Stomach (tissue), 9 donors: ENCODE data around the gene PCGF3. TPM values are rescaled to one million over a fixed set of nuclear protein-coding genes. Genes with fewer than 3 reads are reported as not detected.

ENCODE experiments used
- DNase-seq, 2 donors: peaks; one replicate each; pipeline versions ENCODE4 v3.0.0 to v3.0.0-alpha.2; 2013 to 2019
- H3K27ac ChIP-seq, 5 donors: fragments of 200-600 bp in 4 of 5; sonication (generic) in 4 of 5; one replicate each; pipeline ENCODE4 v1.5.1; 2013 to 2019; ENCODE audit warnings: mild to moderate bottlenecking in 1 of 5, moderate library complexity in 1 of 5
- H3K27me3 ChIP-seq, 3 donors: fragments of 200-600 bp; sonication (generic); one replicate each; pipeline ENCODE4 v1.5.1; 2017 to 2019; ENCODE audit warnings: mixed run types in 1 of 3
- H3K36me3 ChIP-seq, 4 donors: fragments of 200-600 bp; sonication (generic); 1 replicate in 3 of 4; 2 replicates in 1 of 4; pipeline ENCODE4 v1.5.1; 2016 to 2019
- H3K4me1 ChIP-seq, 4 donors: fragments of 200-600 bp; sonication (generic); one replicate each; pipeline ENCODE4 v1.5.1; 2016 to 2019
- H3K4me3 ChIP-seq, 4 donors: fragments of 200-600 bp; sonication (generic) in 3 of 4; one replicate each; pipeline ENCODE4 v1.5.1; 2016 to 2019; ENCODE audit warnings: mild to moderate bottlenecking in 1 of 4
- H3K9me3 ChIP-seq, 4 donors: fragments of 200-600 bp; sonication (generic); one replicate each; pipeline ENCODE4 v1.5.1; 2016 to 2019
- CTCF ChIP-seq, 7 experiments: fragments of 450-650 bp in 4 of 7; fragments of 200-600 bp in 3 of 7; sonication (generic) in 3 of 7; IDR thresholded peaks; one replicate each; pipeline ENCODE4 v1.5.1; 2016 to 2019; ENCODE audit warnings: antibody characterized with exemption in 7 of 7, control low read depth in 2 of 7, mild to moderate bottlenecking in 1 of 7
- EP300 ChIP-seq: sonication (generic); formaldehyde crosslinking; IDR thresholded peaks from one replicate; pipeline ENCODE4 v1.6.1; 2017; ENCODE audit warnings: antibody characterized with exemption
- POLR2A ChIP-seq, 4 donors: fragments of 450-650 bp; IDR thresholded peaks; one replicate each; pipeline ENCODE4 v1.6.1; 2016; ENCODE audit warnings: antibody characterized with exemption in 4 of 4, control low read depth in 2 of 4, mild to moderate bottlenecking in 1 of 4, moderate library complexity in 1 of 4
- POLR2AphosphoS5 ChIP-seq, 3 donors: sonication (generic); formaldehyde crosslinking; IDR thresholded peaks; one replicate each; pipeline ENCODE4 v1.6.1; 2016; ENCODE audit warnings: antibody characterized with exemption in 3 of 3
- WGBS, 5 donors: extraction: QIAGEN DNeasy Blood & Tissue Kit in 3 of 5; methylation state at CpG; one replicate each; pipeline versions ENCODE4 v1.1.5 to v1.1.7; 2013 to 2018; 5-methylcytosine and 5-hydroxymethylcytosine counted together
- intact Hi-C: fragments of 100-400 bp; cut with DNase I; formaldehyde crosslinking; loops from one replicate; pipeline ENCODE4 v1.15.1; 2023; ENCODE audit warnings: low total_unique reads
- polyA plus RNA-seq, 3 donors: library from polyadenylated mRNA; stranded (reverse); fragments of 200-250 nt; gene quantifications; one replicate each; pipeline ENCODE4 v1.2.3, GENCODE V29; 2013
- total RNA-seq, 5 donors: library from RNA; depleted of rRNA; stranded (reverse); fragments of >200 nt; gene quantifications; one replicate each; pipeline versions ENCODE4 v1.1.0 to v1.2.3, GENCODE V29; 2014 to 2016
- donor health status: healthy with polysubstance abuse.
- donor health status: Bipolar disorder and iron deficiency.
- donor health status: healthy.

PCGF3 gene
- total and polyA plus RNA-seq, 8 donors: 24.7 to 140 (median 62.7) TPM

DNA sequence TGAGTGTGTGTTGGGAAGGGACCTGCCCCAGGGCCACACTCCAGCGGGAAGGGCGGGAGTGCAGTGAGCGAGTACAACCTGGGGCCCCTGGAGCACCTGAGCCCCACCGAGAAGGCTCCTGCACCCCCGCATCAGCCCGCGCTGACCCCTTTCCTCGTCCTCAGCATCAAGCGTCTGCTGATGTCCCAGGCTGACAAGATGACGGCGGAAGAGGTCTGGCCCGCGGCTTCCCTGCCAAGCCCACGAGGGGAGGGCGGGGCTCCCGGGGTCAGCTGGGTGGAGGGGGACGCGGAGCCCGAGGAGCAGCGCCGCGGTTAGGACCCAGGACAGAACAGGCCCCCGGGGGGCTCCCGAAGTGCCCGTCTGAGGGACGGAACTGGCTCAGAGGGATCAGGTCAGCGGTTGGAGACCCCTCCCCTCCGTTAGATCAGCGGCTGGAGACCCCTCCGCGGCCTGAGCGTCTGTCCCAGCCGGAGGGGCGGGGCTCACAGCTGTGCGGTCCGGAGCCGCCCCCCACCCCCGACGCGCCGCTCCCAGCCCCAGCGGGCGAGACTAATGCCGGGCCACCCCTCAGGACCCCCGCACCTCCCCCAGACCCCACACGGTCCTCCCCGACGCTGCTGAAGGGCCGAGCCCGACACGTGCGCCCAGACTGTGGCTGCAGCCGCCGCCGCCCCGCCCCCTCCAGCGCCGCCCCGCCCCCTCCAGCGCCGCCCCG lies 24.5 kb upstream of the PCGF3 start:
- Histone ChIP-seq H3K4me1 (peaks cover 13 to 64% (median 56%) of the 10 kb centered on the region in 4 donors), H3K4me3 (peak overlapping the region; percentile 42 to 74 (median 50)), H3K27me3 (peaks cover 0 to 36% (median 0%) of the 10 kb centered on the region in 3 donors), H3K36me3 (peaks cover 0 to 7% (median 6%) of the 10 kb centered on the region in 4 donors), H3K27ac (peak overlapping the region in 4 of 5 donors; percentile 10 to 70 (median 27)), H3K9me3 (no peaks in the 10 kb centered on the region)
- 6 to 38% (median 10%) methylated on average over 20 to 56 of the region's 62 CpGs; no CpG with 5 or more reads in 1 of the 5 donors for WGBS, 5 donors
- intact Hi-C loops: no loop called here
- peak; percentile 67 to 83 for DNase-seq
- no peak for TF ChIP-seq POLR2AphosphoS5 (IDR thresholded peaks at IDR 0.05)
- TF ChIP-seq CTCF (IDR thresholded peaks at IDR 0.05): no peak

- Histone ChIP-seq H3K9me3 (no peaks in the 10 kb centered on the region), H3K4me1 (peaks cover 17 to 63% (median 58%) of the 10 kb centered on the region in 4 donors), H3K27ac (peak overlapping the region in 1 of 5 donors; percentile 34), H3K36me3 (peaks cover 0 to 9% (median 8%) of the 10 kb centered on the region in 4 donors), H3K4me3 (peak overlapping the region; percentile 8 to 48 (median 24)), H3K27me3 (peaks cover 0 to 36% (median 0%) of the 10 kb centered on the region in 3 donors)
- intact Hi-C loops: no loop called here
- peak; percentile 86 for DNase-seq
- WGBS, 5 donors: 25 to 73% (median 67%) methylated on average over 26 to 58 of the region's 58 CpGs
- no peak for TF ChIP-seq CTCF (IDR thresholded peaks at IDR 0.05)
- no peak for TF ChIP-seq POLR2A (IDR thresholded peaks at IDR 0.05)
- no peak for TF ChIP-seq POLR2AphosphoS5 (IDR thresholded peaks at IDR 0.05)
- no peak for TF ChIP-seq EP300
These were observed 23.7 kb upstream of the PCGF3 start for GRCh38 chr4:681736-682451.

GRCh38 chr4:682490-683172 lies 23.0 kb upstream of the PCGF3 start:
- H3K4me3 ChIP-seq: no peak overlapping the region
- 81 to 91% (median 89%) methylated on average over 12 to 23 of the region's 23 CpGs for WGBS, 5 donors
- H3K36me3 ChIP-seq: peaks cover 0 to 9% (median 8%) of the 10 kb centered on the region in 4 donors
- DNase-seq: no peak
- peaks cover 0 to 36% (median 0%) of the 10 kb centered on the region in 3 donors for H3K27me3 ChIP-seq
- H3K4me1 ChIP-seq: peaks cover 24 to 66% (median 59%) of the 10 kb centered on the region in 4 donors
- no peak for TF ChIP-seq POLR2A (IDR thresholded peaks at IDR 0.05)
- no peak overlapping the region for H3K27ac ChIP-seq
- intact Hi-C loops: no loop called here
- H3K9me3 ChIP-seq: no peaks in the 10 kb centered on the region

- peaks cover 32 to 66% (median 59%) of the 10 kb centered on the region in 4 donors for H3K4me1 ChIP-seq
- WGBS, 5 donors: 62 to 85% (median 79%) methylated on average over 8 to 25 of the region's 25 CpGs
- H3K36me3 ChIP-seq: peaks cover 0 to 9% (median 8%) of the 10 kb centered on the region in 4 donors
- peaks cover 0 to 36% (median 0%) of the 10 kb centered on the region in 3 donors for H3K27me3 ChIP-seq
- H3K4me3 ChIP-seq: no peak overlapping the region
- peak overlapping the region in 1 of 5 donors; percentile 4 for H3K27ac ChIP-seq
- intact Hi-C loops: no loop called here
- no peak for DNase-seq
- TF ChIP-seq POLR2AphosphoS5 (IDR thresholded peaks at IDR 0.05) (no peak), EP300 (no peak), CTCF (IDR thresholded peaks at IDR 0.05) (no peak), POLR2A (IDR thresholded peaks at IDR 0.05) (no peak)
- H3K9me3 ChIP-seq: no peaks in the 10 kb centered on the region
These were observed 22.3 kb upstream of the PCGF3 start for GRCh38 chr4:683247-683897.
